GM20431 (cell line): ENCODE data around the gene ZNF576.
"Not testable (repeated sequence)": the region's sequence is repeated elsewhere in the genome, so short reads cannot be mapped to it uniquely, and the experiment has no call there.

Experiments used
- in situ Hi-C: fragments of 300-500 bp; cut with MseI, MboI; formaldehyde crosslinking; loops from one replicate; pipeline ENCODE4 v1.15.0; 2020; ENCODE audit warnings: low sequenced_read_pairs; ENCODE audit not compliant: unreplicated experiment

The ZNF576 gene

GRCh38 chr19:43574424-43575155 lies 21.8 kb upstream of the ZNF576 start:
- in situ Hi-C loops: no loop called here

GRCh38 chr19:43575156-43575950 lies 21.0 kb upstream of the ZNF576 start, which contains the start of the genes PINLYP and XRCC1:
TSS of gene PINLYP (plus strand) at chr19:43575801. CDS start at chr19:43577192, 1,391 bp downstream.
TSS of gene XRCC1 (minus strand) at chr19:43575527. CDS start at chr19:43575458, 69 bp downstream.
- in situ Hi-C loops: no loop called here

GRCh38 chr19:43575955-43576878 lies 20.2 kb upstream of the ZNF576 start:
- in situ Hi-C loops: no loop called here

GRCh38 chr19:43578787-43579186 lies 17.6 kb upstream of the ZNF576 start:
- in situ Hi-C loops: no loop called here

GRCh38 chr19:43581467-43581866 lies 14.9 kb upstream of the ZNF576 start:
- in situ Hi-C loops: no loop called here

GRCh38 chr19:43582495-43582894 lies 13.9 kb upstream of the ZNF576 start:
- in situ Hi-C loops: no loop called here

- in situ Hi-C loops: no loop called here
Measured at GRCh38 chr19:43584484-43584883, 11.9 kb upstream of the ZNF576 start.

- in situ Hi-C loops: no loop called here
Measured at GRCh38 chr19:43586346-43586745, 10.0 kb upstream of the ZNF576 start.

- in situ Hi-C loops: not testable (repeated sequence)
Measured at GRCh38 chr19:43587029-43587428, 9.4 kb upstream of the ZNF576 start.

GRCh38 chr19:43589277-43589676 lies 7.1 kb upstream of the ZNF576 start:
- in situ Hi-C loops: no loop called here

GRCh38 chr19:43589678-43590077 lies 6.7 kb upstream of the ZNF576 start:
- in situ Hi-C loops: no loop called here

GRCh38 chr19:43591904-43592772 lies 4.3 kb upstream of the ZNF576 start:
- in situ Hi-C loops: no loop called here

GRCh38 chr19:43592800-43593350 lies 3.5 kb upstream of the ZNF576 start:
- in situ Hi-C loops: no loop called here

- in situ Hi-C loops: no loop called here
Measured at GRCh38 chr19:43594081-43594697, 2.2 kb upstream of the ZNF576 start.

GRCh38 chr19:43594710-43595604 lies 1.4 kb upstream of the ZNF576 start:
- in situ Hi-C loops: no loop called here

GRCh38 chr19:43595605-43595998 lies 793 bp upstream of the ZNF576 start:
- in situ Hi-C loops: no loop called here

GRCh38 chr19:43596842-43597461 lies 557 bp downstream of the ZNF576 start:
- in situ Hi-C loops: no loop called here
